Cerebellar nuclear complex (tissue), 1 donor: ENCODE results near the gene KCMF1.
"Not testable (repeated sequence)": the region's sequence is repeated elsewhere in the genome, so short reads cannot be mapped to it uniquely, and the experiment has no call there.

ENCODE experiments used
- DNase-seq, 2 experiments: peaks; one replicate each; lab custom pipeline; 2025; lab: John Stamatoyannopoulos, UW

The KCMF1 gene

DNA sequence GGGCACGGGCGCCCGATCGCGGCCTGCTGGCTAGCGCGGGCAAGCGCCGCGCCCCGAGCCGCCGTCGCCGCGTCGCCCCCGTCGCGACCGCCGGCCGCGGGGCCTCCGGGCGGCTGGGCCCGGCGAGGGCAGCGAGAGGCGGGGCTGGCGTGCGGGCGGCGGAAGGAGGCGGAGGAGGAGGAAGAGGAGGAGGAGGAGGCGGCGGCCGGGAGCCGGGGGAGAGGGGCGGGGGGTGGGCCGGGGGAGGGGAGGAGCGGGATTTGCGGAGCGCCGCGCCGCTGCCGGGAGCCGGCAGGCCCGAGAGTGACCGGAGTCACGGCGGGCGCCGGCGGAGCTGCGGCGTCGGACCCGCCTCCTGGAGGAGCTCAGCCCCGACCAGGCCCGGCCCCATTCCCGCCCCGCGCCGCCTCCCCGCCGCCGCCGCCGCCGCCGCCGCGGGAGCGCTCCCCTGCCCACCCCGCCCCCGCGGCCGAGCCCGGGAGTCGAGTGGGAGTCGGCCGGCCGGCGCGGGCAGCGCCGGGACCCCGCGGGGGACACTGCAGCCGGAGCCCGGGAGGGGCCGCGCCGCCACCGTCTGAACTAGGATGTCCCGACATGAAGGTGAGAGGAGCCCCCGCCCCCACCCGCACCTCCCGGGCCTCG, at the start of gene KCMF1:
TSS of gene KCMF1 (plus strand) at position 294 of the 642 bp plus-strand sequence. CDS start at position 585, 291 bp downstream.
- DNase-seq = no peak

DNA sequence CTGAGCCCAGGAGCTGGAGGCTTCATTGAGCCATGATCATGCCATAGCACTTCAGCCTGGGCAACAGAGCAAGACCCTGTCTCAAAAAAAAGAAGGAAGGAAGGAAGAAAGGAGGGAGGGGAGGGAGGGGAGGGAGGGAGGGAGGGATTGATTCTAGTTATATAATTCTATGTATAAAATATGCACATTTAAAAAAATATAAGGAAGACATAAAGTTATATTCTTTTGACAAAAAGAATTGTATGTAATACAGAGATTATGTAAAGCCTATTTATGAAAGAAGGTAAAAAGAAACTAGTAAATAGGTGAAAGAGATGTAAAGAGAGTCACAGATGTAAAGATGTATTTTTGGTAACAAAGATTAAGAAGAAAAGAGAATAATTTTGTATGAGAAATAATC, 48.0 kb upstream of the KCMF1 start:
- DNase-seq = no peak

DNA sequence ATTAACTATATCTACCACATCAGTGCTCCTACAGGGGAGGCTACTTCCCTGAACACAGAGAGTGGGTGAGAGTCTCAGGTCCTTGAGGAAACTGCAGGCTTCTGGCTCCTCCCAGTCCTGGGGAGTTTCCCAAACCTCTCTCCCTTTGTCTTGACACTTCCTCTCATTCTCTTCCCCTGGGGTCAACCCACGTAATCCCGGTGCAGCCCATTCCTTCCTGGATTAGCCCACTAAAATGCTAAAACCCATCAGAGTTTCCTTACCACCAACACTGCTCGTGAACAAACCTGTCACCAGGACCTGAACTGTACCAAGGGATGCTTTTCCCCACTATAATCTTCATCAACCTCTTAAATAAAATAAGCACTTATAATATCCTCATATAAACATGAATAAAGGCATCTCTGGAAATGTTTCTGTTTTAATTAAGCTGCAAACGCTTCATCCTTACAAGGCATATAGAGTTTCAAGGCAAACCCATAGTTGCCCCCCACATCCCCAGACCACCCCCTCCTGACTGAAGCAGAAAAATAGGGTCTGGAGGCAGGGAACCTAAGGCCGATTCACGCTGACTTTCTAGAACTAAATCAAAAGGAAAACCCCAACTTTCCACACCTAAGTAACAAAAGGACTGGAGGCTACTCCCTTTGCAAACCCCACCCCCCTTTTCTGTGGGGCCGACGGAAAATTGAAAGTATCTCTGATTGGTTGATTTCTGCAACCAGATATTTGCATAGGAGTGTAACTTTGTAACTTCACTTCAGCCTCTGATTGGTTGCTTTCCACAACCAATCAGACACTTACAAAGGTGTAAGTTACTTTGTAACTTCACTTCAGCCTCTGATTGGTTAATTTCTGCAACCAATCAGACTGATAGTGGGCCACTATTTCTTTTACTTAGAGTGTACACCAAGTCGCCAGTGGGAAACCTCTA, 46.5 kb upstream of the KCMF1 start:
- DNase-seq = no peak

DNA sequence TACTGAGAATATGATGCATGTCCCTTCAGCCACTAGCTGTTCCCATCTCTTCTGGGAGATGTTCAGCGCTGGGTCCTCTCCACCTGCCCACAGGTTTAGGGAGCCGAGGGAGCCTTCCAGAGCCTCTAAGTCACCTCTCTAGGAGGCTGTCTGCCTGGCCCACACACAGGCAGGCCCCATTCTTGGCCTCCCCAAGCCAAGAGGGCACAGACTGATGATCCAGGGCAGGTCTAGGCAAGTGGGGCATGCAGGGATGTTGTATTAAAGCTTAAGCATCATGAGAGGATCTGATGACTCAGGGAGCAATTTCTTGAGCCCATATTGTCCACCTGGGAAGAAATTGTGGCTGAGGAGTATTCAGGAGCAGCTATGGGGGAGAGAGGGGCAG, 45.6 kb upstream of the KCMF1 start:
- DNase-seq = no peak

DNA sequence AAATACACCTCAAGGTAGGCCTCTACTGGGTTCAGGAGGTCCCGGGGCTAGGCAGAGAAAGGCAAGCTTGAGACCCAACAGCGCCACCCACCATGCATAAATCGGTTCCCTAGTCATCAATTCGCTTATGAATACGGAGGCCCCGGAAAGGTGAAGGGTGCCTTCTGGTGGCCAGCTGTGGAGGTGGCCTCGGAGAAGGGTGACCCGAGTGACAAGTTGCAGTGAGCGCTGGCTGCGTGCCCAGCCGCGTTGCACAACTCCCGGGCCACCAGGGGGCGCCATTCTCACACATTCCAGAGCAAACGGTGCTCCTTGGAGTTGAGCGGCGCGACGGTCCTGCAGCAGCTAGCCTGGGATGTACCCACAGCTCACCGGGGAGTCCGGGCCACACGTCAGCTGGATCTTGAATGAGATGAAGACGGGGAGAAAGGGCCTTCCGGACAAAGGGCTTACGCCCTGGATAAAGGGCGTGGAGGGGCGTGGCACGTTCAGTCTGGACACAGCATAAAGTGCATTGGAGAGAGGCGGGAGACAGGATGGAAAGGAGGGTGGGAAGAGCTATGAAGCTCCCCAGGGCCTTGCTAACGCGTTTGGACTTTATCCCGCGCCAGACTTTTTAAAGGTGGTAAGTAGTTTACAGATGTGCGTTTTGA, 45.1 kb upstream of the KCMF1 start:
- peak in 1 of 2 experiments; percentile 39 for DNase-seq

DNA sequence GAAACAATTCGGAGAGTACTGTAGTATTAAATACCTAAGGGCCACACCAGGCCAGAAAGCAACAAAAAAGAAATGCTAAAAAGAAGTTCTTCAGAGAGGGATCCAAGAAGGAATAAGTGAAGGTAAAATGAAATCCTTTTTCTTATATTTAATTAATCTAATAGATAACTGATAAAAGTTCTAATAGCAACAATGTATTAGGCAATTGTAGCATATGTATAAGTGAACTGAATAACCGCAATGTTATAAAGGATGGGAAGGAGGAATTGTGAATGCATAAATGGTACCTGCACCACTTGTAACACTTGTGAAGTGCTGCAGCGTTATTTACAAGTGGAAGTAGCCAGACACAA, 43.7 kb upstream of the KCMF1 start:
- no peak for DNase-seq

DNA sequence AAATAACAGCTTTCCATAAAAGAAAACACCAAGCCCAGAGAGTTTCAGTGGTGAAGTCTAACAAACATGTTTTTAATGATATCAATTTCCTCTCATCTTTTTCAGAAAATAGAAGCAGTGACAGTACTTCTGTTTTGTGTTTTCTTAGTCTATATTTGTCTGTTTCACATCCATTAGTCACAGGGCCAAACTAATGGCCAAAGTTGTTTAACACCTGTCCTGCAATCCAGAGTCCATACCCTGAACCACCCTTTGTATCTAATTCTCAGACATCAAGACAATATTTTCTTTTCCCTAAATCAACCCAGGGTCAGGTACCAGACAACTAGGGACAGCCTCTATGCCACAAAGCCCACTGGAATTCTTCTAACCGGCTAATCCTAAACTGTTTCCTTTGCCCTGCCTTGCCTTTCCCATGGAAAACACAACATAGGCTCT, 39.6 kb upstream of the KCMF1 start:
- DNase-seq = no peak

DNA sequence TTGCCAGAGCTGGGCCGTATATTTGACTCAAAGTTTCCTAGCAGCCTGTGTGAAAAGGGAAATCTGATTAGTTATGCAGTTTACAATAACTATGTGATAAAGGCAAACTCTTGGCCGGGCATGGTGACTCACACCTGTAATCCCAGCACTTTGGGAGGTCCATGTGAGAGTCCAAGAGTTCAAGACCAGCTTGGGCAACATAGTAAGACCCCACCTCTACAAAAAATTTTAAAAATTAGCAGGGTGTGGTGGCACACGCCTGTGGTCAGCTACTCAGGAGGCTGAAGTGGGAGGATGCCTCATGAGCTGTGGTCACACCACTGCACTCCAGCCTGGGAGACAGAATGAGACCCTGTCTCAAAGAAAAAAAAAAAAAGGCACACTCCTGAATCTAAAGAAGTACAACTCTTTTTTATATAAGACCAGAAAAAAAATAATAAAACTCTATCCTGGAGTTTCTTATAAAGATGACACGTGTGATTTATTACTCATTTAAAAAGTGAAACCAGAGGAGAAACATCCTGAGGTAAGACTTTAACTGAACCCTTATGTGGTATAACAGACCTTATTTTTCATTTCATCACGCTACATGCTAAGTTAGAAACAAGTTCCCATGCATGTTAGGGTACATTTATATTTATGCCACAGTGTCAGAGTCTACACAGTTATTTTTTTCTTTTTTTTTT, 32.6 kb upstream of the KCMF1 start:
- no peak for DNase-seq

DNA sequence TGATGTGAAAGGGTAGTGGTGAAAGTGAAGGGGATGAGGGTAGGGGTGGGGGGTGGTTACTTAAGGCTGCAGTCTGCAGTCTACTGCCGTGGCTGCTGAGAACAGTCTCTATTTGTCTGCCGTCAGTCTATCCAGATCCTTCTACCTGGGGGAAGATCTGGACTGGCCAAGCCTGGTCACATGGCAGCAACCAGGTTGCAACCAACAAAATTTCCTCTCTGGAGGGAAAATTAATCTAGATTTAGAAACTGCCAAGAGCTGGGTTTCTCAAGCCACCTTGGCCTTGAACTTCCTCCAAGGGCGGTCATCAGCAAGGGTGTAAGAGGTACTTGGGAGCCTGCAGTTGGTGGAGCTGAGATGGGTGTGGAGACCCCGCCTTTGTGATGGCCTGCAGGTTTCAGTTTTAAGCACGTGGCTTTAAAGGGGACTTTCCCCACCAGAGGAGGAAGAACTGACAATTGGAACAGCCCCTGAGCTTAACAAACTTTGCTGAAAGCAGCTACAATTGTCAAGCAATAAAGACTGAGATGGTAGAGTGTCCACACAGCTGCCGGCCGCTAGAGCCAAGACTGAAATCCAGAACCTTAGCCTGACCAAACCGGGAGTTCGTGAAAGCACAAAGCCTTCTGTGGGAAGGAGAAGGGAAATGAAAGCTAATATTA, 31.4 kb upstream of the KCMF1 start:
- no peak for DNase-seq

DNA sequence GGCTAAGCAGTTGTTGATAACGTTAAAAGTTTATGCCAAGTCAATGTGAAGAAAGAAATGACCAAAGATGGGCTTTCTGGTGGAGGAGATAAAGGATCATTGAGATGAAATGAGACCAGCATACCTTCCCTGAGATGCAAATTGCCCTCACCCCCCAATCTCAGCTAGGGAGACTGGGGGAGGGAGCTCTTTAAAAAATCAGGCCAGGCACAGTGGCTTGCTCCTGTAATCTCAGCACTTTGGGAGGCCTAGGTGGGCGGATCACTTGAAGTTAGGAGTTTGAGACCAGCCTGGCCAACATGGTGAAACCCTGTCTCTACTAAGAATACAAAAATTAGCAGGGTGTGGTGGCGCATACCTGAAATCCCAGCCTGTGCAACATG, 30.9 kb upstream of the KCMF1 start:
- no peak for DNase-seq

DNA sequence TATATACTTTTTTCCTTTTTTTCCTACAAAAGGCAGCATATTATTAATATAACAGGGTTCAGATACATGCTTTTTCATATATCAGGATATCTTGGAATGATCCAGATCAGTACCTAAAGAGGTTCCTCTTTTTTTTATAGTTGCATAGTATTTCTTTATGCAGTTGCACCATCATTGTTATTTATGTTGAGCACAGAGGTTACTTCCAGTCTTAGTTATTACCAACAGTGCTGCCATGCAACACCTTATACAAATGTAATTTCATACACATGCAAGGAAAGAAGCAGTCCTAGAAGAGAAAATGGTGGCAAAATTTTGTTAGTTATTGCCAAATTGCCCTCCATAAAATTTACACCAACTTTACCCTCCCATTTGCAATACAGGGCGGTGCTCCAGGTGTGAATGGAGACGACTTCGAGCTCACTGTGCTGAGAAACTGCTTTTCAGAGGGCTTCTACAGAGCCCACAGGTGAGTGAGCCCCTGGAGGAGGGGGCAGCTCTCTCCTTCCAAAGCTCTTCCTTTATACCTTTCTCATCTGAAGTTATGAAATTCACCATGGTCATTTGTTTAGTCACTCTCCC, 30.0 kb upstream of the KCMF1 start:
- DNase-seq = no peak

DNA sequence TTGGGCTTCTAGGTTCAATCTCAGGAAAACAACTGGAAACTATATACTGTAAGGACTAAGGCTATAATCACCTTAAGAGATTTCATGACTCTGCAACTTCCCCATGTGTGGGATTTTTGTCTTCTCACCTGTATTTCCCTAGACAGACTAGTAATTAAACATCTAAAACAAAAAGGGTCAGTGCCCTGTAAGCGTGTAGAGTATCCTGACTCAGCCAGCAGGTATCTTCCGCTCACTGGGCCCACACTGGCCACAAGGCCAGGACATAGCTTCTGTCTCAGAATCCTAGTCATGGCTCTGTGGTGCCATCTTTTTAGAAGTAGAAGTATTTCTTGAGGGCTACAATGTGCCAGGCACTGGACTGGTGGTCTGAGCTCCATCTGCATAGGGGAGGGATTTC, 28.8 kb upstream of the KCMF1 start:
- DNase-seq = no peak

DNA sequence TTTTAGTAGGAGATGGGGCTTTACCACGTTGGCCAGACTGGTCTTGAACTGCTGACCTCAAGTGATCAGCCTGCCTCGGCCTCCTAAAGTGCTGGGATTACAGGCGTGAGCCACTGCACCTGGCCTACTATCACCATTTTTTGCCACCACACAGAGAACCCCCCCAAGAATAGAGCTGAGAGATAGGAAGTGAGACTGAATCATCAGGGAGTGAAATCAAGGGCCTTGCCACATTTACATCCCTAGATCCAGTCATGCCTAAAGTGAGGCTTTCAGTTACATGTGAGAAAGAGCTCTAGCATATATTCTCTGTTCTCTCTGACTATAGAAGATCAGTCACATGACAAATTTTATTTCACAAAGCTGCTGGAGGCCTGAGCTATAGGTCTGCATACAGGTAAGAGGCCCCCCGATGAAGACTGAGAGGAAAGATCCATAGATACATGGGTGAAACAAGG, 28.0 kb upstream of the KCMF1 start:
- DNase-seq = no peak

DNA sequence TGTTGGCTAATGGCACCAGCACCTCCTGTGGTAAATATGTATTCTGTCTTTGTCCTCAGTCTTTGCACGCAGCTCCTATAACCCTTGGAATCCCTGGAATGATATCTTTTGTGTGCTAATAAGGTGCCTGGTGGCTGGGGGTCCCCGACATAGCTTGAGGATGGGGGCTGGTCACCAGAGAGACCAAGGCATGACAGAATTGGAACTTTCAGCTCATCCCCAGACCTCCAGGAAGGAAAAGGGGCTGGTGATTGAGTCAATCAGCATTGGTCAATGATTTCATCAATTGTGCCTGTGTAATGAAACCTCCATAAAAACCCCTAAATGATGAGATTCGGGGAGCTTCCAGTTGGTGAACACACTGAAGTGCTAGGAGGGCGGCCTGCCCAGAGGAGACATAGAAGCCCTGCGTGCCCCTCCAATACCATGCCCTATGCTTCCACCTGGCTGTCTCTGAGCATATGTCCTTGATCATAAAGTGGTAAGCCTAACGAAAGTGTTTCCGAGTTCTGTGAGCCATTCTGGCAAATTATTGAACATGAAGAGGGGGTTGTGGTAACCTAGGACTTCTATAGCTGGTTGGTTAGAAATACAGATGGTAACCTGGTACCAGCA, 26.6 kb upstream of the KCMF1 start:
- DNase-seq = no peak

DNA sequence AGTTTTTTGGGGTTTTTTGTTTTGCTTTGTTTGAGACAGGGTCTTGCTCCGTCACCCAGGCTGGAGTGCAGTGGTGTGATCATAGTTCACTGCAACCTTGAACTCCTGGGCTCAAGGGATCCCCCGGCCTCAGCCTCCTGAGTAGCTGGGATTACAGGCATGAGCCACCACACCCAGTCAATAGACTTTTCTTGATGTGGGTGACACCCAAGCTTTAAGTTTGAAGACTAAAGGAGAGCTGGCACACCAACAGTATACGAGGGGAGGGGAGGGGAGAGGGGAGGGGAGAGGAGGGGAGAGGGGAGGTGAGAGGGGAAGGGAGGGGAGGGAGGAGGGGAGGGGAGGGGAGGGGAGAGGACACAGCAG, 25.1 kb upstream of the KCMF1 start:
- DNase-seq = not testable (repeated sequence)

DNA sequence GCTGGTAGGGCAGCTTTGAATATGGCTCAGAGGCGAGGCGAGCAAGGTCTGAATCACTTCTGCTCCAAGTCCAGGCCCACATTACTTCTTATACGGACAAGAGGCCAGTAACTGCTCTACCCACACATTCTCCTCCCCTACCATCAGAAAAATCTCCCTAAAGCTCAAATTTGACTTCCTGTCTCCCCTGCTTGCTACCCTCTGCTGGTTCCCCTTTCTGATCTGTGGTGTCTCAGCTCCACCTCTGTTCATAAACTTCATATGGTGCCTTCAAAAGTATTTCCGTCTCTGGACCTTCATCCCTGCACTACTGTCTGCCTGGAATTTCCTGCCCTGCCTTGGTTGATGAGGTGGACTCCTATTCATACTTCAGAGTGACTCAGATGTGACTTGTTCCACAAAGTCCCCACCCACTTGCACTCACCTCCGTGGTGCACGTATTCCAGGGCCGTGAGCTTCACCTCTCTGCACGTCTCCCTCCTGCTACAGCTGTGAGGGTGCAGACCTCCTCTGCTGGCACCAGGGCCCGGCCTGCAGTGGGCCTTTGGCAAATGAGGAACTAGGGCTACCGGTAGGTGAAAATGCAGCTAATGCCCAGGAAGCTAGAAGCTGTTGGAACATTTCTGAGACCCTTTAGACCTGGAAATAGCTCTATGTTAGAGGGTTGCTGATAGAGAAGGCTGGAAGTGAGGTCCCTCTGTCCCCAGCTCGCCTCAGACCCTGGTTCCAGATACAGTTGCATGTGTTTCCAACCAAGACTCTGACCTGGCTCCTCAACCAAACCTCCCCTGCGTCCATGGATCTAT, 24.6 kb upstream of the KCMF1 start:
- DNase-seq = no peak

DNA sequence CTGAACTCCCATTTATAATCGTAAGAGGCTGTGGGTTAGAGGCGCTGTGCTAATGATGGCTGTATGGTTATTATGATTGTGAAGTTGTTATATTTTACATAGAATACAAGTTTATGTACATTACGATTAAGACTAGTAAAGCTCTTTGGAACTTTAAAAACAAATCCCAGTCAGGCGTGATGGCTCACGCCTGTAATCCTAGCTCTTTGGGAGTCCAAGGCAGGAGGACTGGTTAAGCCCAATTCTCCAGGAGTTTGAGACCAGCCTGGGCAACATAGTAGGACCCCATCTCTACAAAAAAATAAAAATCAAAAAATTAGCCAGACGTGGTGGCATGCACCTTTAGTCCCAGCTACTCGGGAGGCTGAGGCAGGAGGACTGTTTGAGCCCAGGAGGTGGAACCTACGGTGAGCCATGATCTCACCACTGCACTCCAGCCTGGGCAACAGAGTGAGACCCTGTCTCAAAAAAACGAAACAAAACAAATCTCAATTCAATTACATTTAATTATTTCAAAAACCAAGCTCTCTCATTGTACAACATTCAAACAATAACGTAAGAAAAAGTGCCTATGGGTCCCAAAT, 23.9 kb upstream of the KCMF1 start:
- no peak for DNase-seq

DNA sequence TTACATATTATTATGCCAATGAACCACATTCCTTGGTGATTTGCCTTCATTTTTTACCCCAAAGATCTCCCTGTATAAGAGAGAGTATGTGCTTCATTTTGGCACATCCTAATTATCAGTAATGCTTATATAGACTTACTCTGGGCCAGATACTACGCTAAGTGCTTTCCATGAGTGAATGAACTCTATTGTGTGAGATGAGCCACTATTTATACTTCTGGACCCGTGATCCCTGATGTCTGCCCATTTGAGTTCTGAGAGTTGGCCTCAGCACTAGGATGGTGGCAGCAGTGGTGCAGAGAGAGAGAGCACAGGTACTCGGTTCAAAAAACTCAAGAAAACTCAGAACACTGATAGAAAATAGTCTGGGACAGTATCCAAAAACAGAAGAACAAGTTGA, 17.4 kb upstream of the KCMF1 start:
- no peak for DNase-seq

DNA sequence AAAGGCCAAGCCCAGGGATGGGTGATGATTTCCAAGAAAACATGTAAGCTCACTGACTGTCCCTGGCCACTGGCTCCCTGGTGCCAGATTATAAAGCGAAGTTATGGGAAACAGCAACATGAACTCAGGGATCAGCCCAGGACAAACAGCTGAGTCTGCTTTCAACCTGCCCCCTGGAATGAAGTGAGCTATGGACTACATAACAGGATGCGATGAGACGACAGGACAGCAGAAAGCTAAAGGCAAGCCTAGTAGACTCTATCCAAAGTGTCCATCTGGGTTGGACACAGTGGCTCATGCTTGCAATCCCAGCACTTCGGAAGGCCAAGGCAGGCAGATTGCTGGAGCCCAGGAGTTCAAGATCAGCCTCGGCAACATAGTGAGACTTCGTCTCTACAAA, 16.6 kb upstream of the KCMF1 start:
- DNase-seq = no peak
